Epithelial cell of umbilical artery (primary cell): ENCODE measurements around the gene DPAGT1. TPM values are rescaled to one million over a fixed set of nuclear protein-coding genes. Genes with fewer than 3 reads are reported as not detected.

Source experiments
- total RNA-seq: library from RNA; depleted of rRNA; stranded (reverse); fragments of >200 nt; gene quantifications from 2 replicates; pipeline ENCODE4 v1.2.3, GENCODE V29; 2014

The DPAGT1 gene
- total RNA-seq = 16.9 and 30.7 TPM in 2 replicates

DNA sequence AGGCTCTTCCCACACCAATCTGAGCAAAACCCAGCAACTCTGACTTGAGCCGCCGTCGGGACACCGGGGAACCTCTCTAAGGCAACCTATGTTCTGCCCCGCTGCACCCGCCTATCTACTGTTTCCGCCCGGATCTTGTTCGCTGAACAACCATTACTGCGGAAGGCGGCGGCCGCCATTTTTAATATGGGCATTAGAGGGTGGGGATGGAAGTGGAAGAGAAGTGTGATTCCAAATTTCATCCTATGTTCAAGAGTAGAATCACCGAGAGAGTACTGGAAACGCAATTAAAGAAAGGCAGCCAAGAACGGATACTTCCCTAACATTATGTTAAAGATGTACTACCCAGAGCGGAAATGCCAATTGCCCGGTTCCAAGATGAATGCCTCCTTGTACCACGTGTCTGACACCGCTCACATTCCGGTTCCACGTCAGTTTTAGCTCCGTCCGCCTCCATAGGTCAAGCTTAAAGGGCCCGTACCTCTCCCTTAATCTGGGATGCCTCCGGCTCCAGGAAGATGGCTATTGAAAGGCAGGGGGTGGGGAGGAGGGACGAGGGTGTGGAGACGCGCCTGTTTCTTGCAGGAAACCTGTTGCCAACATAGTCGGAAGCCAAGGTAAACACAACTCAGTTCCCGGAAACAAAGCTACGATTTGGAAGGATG lies at the start of gene DPAGT1:
TSS of gene DPAGT1 (minus strand) at position 95 of the 665 bp plus-strand sequence. CDS start 198 bp downstream, outside the sequence.

DNA sequence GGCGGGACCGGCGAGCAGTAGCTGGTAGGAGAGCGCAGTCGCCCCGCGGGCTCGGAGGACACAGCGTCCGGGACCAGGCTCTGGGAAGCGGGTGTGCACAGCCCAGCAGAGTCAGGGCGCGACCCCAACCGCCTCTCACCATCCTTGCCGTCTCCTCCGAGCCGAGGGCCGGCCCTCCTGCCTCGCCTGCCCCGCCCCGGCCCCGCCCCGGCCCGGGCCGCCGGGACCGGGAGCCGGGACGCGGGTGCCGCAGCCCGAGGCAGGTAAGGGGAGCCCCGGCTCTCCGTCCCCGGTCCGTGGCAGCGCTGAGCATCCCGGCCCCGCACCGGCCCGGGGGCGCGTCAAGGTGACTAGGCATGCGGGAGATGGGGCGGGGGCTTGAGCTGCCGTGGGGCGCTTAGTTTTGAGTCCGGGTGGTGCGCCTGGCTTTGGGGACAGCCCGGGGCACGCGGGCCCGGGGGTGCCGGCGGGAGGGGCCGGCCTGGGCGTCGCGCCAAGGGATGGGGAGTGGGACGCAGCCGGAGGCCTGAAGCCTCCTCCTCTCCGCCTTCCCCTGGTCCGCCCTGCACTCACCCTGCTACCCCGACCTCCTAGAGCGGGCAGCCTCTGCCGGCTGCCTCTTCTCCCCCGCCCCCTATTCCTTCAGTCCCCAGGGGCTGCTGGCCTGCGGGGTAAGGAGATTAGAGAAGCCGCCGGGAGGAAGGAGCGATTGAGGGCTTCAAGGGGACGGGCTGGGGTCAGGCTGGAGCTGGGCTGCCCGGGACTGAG lies 47.5 kb upstream of the DPAGT1 start, which contains the start of gene ABCG4:
TSS of gene ABCG4 (plus strand) at position 35 of the 768 bp plus-strand sequence. CDS start 914 bp downstream, outside the sequence.

DNA sequence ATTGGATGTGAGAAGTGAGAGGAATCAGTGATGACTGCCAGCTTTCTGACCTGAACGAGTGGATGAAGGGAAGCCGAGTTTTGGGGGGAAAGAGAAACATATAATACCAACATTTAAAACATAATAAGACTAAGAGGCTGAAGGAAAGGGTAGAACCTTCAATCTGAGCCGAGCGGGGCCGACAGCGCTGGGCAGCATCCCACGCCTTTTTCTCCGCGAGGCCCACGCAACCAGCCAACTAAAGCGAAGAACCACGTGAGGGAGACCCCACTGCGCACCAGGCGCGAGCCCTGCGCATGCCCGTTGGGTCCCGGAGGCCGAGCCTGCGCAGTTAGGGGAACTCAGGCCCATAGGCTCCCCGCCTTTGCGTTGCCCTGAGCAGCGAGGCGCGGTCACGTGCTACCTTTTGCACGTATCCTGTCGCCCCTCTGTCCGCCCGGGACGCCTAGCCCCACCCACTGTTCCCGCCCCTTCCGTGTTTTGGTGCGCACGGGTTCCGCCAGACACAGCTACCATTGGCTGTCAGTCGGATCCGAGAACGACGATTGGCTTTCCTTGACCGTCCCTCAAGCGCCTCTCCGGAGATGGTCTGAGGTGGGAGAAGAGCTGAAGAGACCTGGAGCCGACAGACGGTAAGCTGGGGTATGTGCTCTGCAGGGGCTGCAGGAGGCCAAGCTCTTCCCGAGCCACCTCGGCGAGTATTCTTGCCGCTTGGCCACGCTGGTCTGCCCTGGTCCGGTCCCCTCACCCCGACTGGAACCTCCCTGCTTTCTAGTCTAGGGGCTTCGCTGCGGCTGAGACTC lies 19.6 kb upstream of the DPAGT1 start, which contains the start of gene HINFP:
TSS of gene HINFP (plus strand) at position 573 of the 803 bp plus-strand sequence. CDS start 5,365 bp downstream, outside the sequence.

DNA sequence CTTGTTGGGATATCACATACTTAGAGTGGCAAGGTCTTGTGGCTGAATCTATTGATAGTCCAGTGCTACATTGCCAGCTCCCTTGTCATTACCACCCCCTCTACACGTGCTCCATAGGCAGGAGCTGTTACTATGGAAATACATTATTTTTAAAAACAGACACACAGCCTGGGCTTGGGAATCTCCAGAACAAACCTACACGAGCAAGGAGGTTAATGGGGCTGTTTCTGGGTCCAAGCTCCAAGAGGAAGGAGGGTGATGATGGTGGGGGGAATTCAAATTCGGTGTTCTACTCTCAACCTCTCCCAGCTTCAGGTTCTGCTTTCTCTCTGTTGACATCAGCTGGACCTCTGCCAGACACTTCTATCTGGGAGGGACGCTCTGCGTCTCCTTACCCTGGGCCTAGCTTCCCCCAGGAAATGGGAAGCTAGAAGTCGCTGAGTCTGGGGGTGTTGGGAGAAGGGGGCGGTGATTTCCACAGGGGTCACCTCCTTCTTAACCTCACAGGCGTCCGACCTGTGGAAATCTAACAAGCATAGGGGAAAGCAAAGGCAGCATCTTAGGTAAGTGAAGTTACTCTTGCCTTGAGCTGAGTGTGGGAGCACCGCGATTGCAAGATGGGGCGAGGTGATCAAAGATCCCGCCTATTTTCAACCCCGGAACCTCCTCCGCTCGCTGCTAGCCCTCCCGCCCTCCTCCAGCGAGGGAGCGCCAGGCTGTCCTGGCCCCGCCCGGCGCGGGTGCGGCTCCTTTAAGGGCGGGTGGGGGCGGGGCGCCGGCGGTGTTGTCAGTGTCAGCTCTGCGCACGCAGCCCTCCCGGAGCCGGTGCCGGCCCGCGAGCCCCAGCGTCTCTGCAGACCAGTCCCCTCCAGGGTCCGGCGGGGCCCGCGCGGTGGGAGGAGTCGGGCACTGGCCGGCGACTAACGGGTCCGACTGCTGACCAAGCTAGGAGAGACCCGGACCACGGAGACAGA lies 5.2 kb upstream of the DPAGT1 start, which contains the start of gene C2CD2L:
TSS of gene C2CD2L (plus strand) at position 781 of the 974 bp plus-strand sequence. CDS start 398 bp downstream, outside the sequence.

DNA sequence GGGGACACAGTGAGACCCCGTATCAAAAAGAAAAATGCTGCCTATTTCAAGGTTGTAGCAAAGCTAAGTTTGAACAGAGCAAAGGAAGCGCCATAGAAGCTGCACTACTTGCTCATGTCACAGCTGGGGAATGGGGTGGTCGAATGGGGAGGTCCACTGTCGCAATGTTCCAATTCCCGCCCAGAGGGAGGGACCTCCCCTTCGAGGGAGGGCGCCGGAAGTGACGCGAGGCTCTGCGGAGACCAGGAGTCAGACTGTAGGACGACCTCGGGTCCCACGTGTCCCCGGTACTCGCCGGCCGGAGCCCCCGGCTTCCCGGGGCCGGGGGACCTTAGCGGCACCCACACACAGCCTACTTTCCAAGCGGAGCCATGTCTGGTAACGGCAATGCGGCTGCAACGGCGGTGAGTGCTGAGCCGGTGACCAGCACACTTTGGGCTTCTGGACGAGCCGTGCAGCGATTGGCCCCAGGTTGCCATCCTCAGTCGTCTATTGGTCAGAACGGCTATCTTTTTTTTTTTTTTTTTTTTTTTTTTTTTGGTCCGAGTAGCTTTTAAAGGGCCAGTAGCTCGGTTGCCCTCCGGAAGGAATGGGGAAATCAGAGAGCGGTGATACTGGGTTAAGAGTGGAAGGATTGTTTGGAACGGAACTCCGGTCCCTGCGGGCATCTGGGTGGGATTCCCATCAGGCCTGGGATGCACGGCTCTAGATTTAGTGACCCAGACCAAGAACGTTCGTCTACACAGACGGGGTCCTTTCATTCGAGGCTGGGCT lies 16.8 kb downstream of the DPAGT1 start, which contains the start of gene HMBS:
TSS of gene HMBS (plus strand) at position 219 of the 774 bp plus-strand sequence. CDS start at position 372, 153 bp downstream.

DNA sequence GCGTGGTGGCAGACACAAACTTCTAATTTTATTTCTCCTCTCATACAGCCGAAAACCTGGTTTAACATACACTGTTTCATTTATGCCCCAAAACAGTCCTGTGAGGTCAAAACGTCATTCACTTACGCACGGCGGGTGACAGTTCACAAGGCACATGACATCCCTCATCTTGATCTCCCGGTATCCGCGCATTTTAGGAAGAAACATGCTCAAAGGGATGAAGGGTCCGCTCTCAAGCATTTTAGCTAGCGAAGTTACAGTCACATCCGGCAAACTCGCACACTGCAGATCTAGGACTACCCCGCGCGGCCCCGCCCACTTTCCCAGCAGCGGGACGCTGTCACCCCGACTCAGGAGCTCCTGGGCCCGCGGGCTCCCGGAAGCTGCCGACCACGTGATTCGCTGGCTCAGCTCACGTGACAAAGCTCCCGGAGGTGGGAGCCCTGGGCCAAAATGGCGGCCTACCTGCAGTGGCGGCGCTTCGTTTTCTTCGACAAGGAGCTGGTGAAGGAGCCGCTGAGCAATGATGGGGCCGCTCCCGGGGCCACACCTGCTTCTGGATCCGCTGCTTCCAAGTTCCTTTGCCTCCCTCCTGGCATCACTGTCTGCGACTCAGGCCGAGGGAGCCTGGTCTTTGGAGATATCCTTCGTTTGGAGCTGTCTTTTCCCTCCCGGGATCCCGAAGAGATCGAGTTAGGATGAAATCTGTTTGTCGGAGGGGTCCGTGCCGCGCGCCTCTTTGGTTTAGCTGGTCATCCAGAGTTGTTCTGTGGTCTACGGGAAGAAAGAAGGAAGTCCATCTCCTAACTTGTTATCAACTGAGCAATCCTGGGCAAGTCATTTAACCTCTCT lies 34.1 kb downstream of the DPAGT1 start, which contains the start of gene VPS11:
TSS of gene VPS11 (plus strand) at position 448 of the 852 bp plus-strand sequence. CDS start at position 454, 6 bp downstream.

DNA sequence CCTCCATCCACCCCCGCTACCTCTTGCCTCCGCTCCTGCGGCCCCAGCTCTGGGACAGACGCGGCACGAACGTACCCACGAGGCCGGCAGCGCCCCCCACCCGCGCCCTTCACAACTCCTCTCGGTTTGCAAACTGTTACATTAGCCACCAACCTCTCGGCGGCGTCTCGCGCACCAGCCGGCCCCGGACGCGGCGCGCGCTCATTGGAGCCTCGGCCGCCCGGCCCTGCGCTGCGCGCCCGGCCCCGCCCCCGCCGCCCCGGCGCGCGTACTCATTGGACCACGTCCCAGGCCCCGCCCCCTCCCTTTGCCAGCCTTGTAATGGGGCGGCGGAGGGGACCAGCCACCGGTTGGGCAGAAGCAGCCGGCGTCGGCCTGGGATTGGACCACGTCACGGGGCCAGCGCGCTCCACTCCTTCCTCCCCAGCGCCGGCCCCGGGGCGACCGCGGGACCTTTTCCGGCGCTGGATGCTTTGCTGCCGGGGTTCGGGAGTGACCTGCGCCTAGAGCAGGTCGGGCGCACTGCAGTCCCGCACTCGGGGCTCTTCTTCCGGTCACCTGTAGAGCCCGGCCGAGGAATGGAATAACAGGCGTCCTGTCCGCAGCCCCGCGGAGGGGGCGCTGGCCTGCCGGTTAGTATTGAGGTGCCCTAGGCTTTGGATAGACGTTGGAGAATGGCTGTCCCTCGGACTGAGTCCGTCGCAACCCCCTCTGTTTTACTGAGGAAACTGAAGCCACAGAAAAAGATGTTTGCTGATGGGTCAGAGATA lies 44.5 kb downstream of the DPAGT1 start, which contains the start of gene HYOU1:
TSS of gene HYOU1 (minus strand) at position 206 of the 770 bp plus-strand sequence. CDS start 1,045 bp downstream, outside the sequence.

Other genes with a start within 250 kb of the DPAGT1 start
- not detected in 2 replicates for gene CXCR5, start 218.0 kb downstream of the DPAGT1 start, total RNA-seq
- 5.0 and 10.7 TPM in 2 replicates for gene BCL9L, start 175.9 kb downstream of the DPAGT1 start, total RNA-seq
- gene UPK2, start 145.6 kb downstream of the DPAGT1 start, total RNA-seq = not detected in 2 replicates
- not detected in 2 replicates for gene FOXR1, start 130.1 kb downstream of the DPAGT1 start, total RNA-seq
- 8.8 and 20.8 TPM in 2 replicates for gene CENATAC, start 103.7 kb downstream of the DPAGT1 start, total RNA-seq
- 761 and 2,413 TPM in 2 replicates for gene RPS25, start 83.5 kb downstream of the DPAGT1 start, total RNA-seq
- 81.5 and 160 TPM in 2 replicates for gene TRAPPC4, start 83.1 kb downstream of the DPAGT1 start, total RNA-seq
- 14.1 and 18.5 TPM in 2 replicates for gene SLC37A4, start 71.0 kb downstream of the DPAGT1 start, total RNA-seq
- 235 and 332 TPM in 2 replicates for gene HYOU1, start 44.6 kb downstream of the DPAGT1 start, total RNA-seq
- gene VPS11, start 34.0 kb downstream of the DPAGT1 start, total RNA-seq = 18.5 and 20.2 TPM in 2 replicates
- 6.5 and 13.2 TPM in 2 replicates for gene HMBS, start 17.0 kb downstream of the DPAGT1 start, total RNA-seq
- gene C2CD2L, start 5.5 kb upstream of the DPAGT1 start, total RNA-seq = 1.8 and 2.9 TPM in 2 replicates
- gene HINFP, start 19.7 kb upstream of the DPAGT1 start, total RNA-seq = 11.7 and 17.3 TPM in 2 replicates
- 0.15 and 0.32 TPM in 2 replicates for gene ABCG4, start 47.2 kb upstream of the DPAGT1 start, total RNA-seq
- gene NLRX1, start 66.9 kb upstream of the DPAGT1 start, total RNA-seq = 10.5 and 14.6 TPM in 2 replicates
- not detected in 2 replicates for gene NHERF4, start 83.6 kb upstream of the DPAGT1 start, total RNA-seq
- gene CBL, start 104.5 kb upstream of the DPAGT1 start, total RNA-seq = 10.4 and 11.9 TPM in 2 replicates
- gene MCAM, start 215.3 kb upstream of the DPAGT1 start, total RNA-seq = 2,717 and 5,496 TPM in 2 replicates
- 3.8 and 3.9 TPM in 2 replicates for gene RNF26, start 232.7 kb upstream of the DPAGT1 start, total RNA-seq
- gene C1QTNF5, start 239.0 kb upstream of the DPAGT1 start, total RNA-seq = 82.5 and 90.6 TPM in 2 replicates
- under 0.01 and 0.15 TPM in 2 replicates for gene MFRP, start 244.9 kb upstream of the DPAGT1 start, total RNA-seq